ENCODE results near the gene ATOH1. TPM values are rescaled to one million over a fixed set of nuclear protein-coding genes. Genes with fewer than 3 reads are reported as not detected.

The ATOH1 gene
- total RNA-seq, 1 experiment from 2014 or later, result 0.55 TPM

DNA sequence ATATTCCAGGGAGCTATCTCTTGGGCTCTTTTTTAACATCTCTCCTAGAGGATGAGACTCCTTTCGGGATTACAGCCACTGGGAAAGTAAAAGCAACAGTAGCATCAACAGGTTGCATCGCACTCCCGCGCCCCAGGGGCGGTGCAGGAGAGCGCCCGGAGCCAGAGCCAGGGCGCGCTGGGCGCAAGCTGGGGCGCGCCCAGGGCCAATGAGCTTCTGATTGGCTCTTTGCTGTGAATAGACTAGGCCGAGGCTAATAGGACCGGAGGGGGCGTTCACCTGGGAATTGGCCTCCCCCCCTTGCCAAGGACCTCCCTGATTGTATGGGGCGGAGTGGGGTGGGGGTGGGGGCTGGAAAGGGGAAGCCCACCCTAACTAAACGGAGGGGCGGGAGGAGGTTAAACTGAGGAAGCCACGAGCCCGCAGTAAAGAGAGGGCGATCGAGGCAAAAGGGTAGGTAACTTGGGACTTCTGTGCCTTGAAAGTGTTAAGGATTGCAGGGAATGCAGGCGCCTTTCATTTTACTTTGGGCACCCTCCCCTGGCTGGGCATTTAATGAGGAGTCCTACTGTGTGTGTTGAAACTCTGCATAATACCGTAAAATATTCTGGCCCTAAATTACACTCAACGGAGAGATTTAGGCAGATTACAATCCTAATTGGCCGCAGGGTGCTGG lies 1.1 kb upstream of the ATOH1 start:
- no peaks in the 10 kb centered on the region for H3K36me3 ChIP-seq (replicated peaks; ENCODE audit: control insufficient read depth, insufficient read depth, low read length)
- H3K27me3 ChIP-seq (ENCODE audit: control insufficient read depth, insufficient read depth, low read length), result peaks cover 65% of the 10 kb centered on the region
- peak; percentile 90 for DNase-seq
- H3K4me3 ChIP-seq (ENCODE audit: insufficient read depth, low read depth, low read length), result peak overlapping the region; percentile 62

DNA sequence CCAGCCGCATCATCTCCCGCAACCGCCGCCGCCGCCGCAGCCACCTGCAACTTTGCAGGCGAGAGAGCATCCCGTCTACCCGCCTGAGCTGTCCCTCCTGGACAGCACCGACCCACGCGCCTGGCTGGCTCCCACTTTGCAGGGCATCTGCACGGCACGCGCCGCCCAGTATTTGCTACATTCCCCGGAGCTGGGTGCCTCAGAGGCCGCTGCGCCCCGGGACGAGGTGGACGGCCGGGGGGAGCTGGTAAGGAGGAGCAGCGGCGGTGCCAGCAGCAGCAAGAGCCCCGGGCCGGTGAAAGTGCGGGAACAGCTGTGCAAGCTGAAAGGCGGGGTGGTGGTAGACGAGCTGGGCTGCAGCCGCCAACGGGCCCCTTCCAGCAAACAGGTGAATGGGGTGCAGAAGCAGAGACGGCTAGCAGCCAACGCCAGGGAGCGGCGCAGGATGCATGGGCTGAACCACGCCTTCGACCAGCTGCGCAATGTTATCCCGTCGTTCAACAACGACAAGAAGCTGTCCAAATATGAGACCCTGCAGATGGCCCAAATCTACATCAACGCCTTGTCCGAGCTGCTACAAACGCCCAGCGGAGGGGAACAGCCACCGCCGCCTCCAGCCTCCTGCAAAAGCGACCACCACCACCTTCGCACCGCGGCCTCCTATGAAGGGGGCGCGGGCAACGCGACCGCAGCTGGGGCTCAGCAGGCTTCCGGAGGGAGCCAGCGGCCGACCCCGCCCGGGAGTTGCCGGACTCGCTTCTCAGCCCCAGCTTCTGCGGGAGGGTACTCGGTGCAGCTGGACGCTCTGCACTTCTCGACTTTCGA lies 654 bp downstream of the ATOH1 start:
- peak; percentile 79 for DNase-seq
- Histone ChIP-seq H3K36me3 (replicated peaks; ENCODE audit: control insufficient read depth, insufficient read depth, low read length) (no peaks in the 10 kb centered on the region), H3K27me3 (ENCODE audit: control insufficient read depth, insufficient read depth, low read length) (peaks cover 83% of the 10 kb centered on the region), H3K4me3 (ENCODE audit: insufficient read depth, low read depth, low read length) (peak overlapping the region; percentile 62)

- DNase-seq, result no peak
- Histone ChIP-seq H3K36me3 (replicated peaks; ENCODE audit: control insufficient read depth, insufficient read depth, low read length) (no peaks in the 10 kb centered on the region), H3K4me3 (ENCODE audit: insufficient read depth, low read depth, low read length) (peak overlapping the region; percentile 62), H3K27me3 (ENCODE audit: control insufficient read depth, insufficient read depth, low read length) (peaks cover 90% of the 10 kb centered on the region)
These were observed 1.5 kb downstream of the ATOH1 start for GRCh38 chr4:93829820-93830687.

DNA sequence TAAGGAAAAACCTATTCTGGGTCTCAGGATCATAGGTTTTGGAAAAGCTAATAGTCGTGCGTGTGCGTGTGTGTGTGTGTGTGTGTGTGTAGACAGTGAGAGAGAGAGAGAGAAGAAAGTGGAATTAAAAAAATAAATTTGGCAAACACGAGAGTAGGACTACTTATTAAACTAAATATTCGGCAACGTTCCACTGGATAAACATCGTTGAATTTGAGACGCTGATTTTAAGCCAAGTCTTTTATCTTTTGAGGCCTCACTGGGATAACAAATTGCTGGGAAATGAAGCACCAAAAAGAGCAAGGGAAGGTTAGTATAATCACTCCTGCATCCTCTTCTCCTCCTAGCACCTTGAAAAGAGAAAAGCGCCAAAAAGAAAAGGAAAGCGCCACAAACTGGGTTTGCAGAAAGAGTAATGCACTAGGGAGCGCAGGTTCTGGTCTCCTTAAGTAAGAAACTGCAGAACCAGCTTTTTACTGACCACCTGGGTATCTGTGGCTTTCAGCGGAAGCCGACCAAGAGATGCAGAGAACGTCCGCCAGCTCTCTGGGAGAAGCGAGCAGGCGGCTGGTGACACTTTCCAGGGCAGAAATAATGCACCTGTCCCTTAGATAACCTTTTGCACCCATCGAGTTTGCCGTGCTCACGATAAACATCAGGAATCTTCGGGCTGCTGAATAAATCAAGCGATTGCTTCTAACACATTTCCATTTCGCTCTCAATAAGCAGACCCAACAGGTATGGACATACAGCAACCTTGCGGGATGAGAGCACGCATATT lies 3.4 kb downstream of the ATOH1 start:
- peaks cover 89% of the 10 kb centered on the region for H3K27me3 ChIP-seq (ENCODE audit: control insufficient read depth, insufficient read depth, low read length)
- peak; percentile 46 for DNase-seq
- H3K36me3 ChIP-seq (replicated peaks; ENCODE audit: control insufficient read depth, insufficient read depth, low read length), result no peaks in the 10 kb centered on the region
- H3K4me3 ChIP-seq (ENCODE audit: insufficient read depth, low read depth, low read length), result no peak overlapping the region

DNA sequence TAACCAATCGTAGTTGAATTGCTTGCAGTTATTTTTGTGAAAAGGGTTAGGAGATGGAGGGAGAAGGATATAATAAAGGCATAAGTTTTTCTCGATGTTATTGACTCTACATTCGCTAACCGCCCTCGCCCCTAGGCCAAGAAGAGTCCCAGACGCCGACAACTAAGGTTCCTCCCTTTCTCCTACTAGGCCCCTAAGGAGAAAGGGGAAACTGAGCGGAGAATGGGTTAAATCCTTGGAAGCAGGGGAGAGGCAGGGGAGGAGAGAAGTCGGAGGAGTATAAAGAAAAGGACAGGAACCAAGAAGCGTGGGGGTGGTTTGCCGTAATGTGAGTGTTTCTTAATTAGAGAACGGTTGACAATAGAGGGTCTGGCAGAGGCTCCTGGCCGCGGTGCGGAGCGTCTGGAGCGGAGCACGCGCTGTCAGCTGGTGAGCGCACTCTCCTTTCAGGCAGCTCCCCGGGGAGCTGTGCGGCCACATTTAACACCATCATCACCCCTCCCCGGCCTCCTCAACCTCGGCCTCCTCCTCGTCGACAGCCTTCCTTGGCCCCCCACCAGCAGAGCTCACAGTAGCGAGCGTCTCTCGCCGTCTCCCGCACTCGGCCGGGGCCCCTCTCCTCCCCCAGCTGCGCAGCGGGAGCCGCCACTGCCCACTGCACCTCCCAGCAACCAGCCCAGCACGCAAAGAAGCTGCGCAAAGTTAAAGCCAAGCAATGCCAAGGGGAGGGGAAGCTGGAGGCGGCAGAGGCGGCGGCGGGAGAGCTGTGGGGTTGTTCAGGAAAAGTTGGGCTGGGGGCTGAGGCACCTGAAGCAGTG lies 5.9 kb downstream of the ATOH1 start:
- Histone ChIP-seq H3K36me3 (replicated peaks; ENCODE audit: control insufficient read depth, insufficient read depth, low read length) (no peaks in the 10 kb centered on the region), H3K27me3 (ENCODE audit: control insufficient read depth, insufficient read depth, low read length) (peaks cover 75% of the 10 kb centered on the region), H3K4me3 (ENCODE audit: insufficient read depth, low read depth, low read length) (peak overlapping the region; percentile 51)
- DNase-seq, result peak; percentile 83

GRCh38 chr4:93835929-93836328 lies 7.4 kb downstream of the ATOH1 start:
- H3K27me3 ChIP-seq (ENCODE audit: control insufficient read depth, insufficient read depth, low read length), result peaks cover 68% of the 10 kb centered on the region
- no peak overlapping the region for H3K4me3 ChIP-seq (ENCODE audit: insufficient read depth, low read depth, low read length)
- DNase-seq, result no peak
- H3K36me3 ChIP-seq (replicated peaks; ENCODE audit: control insufficient read depth, insufficient read depth, low read length), result no peaks in the 10 kb centered on the region

DNA sequence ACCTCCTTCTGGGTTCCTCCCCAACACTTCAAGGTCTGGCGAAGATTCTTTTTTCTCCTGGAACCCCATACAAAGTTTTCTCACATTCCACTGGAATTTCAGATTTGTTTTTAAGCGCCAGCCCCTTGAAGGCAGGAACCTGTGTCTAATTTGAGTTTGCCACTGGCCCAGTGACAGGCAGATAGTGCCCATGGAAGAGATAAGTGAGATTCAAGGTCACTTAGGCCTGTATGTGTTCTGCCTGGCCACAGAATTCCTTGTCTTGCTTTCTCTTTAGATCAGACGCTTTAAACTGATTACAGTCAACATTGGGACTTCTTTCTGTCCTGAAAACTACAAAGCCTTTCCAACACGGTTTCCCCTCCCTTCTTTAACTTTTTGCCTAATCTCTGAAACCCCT lies 11.2 kb downstream of the ATOH1 start:
- Histone ChIP-seq H3K36me3 (replicated peaks; ENCODE audit: control insufficient read depth, insufficient read depth, low read length) (no peaks in the 10 kb centered on the region), H3K4me3 (ENCODE audit: insufficient read depth, low read depth, low read length) (no peak overlapping the region), H3K27me3 (ENCODE audit: control insufficient read depth, insufficient read depth, low read length) (peaks cover 30% of the 10 kb centered on the region)
- DNase-seq, result no peak

DNA sequence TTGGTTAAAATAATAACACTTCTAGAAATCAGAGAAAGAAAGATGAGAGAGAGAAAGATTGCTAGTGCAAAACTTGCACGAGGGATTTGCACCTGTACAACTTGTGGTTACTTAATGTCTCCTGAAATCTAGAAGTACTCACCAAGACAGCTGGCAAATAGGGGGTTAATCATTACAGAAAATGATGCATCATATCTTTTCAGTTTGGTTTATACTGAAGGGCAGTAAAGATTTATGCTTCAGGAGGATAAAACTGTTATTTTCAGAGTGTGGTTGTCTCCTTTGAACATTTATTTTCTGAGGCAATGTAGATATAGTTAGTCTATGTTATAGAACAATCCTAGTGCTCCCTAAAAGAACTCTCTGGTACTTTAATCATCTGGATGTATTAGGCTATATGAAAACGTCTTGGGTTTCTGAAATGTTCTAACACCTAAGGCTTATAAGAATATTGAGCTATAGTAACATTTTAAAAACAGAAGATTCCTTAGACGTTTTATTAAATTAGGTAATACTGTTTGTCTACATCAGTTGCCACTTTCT lies 13.3 kb downstream of the ATOH1 start:
- DNase-seq, result no peak
- H3K4me3 ChIP-seq (ENCODE audit: insufficient read depth, low read depth, low read length), result no peak overlapping the region
- peaks cover 12% of the 10 kb centered on the region for H3K27me3 ChIP-seq (ENCODE audit: control insufficient read depth, insufficient read depth, low read length)
- no peaks in the 10 kb centered on the region for H3K36me3 ChIP-seq (replicated peaks; ENCODE audit: control insufficient read depth, insufficient read depth, low read length)

GRCh38 chr4:93842601-93843252 lies 14.2 kb downstream of the ATOH1 start:
- no peak for DNase-seq
- Histone ChIP-seq H3K4me3 (ENCODE audit: insufficient read depth, low read depth, low read length) (no peak overlapping the region), H3K36me3 (replicated peaks; ENCODE audit: control insufficient read depth, insufficient read depth, low read length) (no peaks in the 10 kb centered on the region), H3K27me3 (ENCODE audit: control insufficient read depth, insufficient read depth, low read length) (peaks cover 9% of the 10 kb centered on the region)

- H3K36me3 ChIP-seq (replicated peaks; ENCODE audit: control insufficient read depth, insufficient read depth, low read length), result no peaks in the 10 kb centered on the region
- DNase-seq, result no peak
- peaks cover 8% of the 10 kb centered on the region for H3K27me3 ChIP-seq (ENCODE audit: control insufficient read depth, insufficient read depth, low read length)
- no peak overlapping the region for H3K4me3 ChIP-seq (ENCODE audit: insufficient read depth, low read depth, low read length)
These were observed 15.2 kb downstream of the ATOH1 start for GRCh38 chr4:93843772-93844171.

DNA sequence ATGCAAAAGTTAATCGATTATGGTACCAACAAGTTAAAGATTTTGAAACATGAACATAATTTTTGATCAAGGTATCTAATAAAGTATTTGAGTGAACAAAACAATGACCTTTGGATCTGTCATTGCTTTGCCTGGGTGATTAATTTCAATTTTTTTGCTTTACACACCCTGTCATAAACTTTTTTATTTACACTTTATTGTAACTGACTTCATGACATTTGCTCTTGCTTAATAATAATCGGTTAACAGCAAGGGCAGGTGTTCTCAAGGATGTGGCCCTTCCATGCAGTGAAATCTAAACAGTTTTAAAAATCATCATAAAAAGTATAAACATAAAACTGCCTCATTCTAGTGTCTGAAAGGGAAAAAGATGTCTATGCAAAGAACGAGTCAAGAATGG lies 24.1 kb downstream of the ATOH1 start:
- Histone ChIP-seq H3K4me3 (ENCODE audit: insufficient read depth, low read depth, low read length) (no peak overlapping the region), H3K36me3 (replicated peaks; ENCODE audit: control insufficient read depth, insufficient read depth, low read length) (no peaks in the 10 kb centered on the region), H3K27me3 (ENCODE audit: control insufficient read depth, insufficient read depth, low read length) (no peaks in the 10 kb centered on the region)
- DNase-seq, result no peak

DNA sequence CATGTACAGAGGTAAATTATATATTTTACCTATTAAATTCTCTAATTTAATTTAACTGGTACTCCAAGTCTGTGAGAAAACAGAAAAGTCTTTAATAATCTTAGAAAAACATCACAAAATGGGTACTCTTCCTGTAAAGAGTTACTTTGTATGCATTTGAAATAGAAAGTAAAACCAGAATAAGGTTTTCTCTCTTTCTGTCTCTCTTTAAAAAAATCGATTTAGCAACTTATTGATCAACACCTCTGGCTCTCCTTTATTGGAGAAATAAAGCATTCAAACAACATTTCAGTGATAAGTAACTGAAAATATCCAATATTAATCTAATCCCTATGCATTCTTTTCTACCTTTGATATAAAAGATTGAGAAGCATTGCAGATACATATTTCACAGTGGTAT lies 27.4 kb downstream of the ATOH1 start:
- Histone ChIP-seq H3K27me3 (ENCODE audit: control insufficient read depth, insufficient read depth, low read length) (no peaks in the 10 kb centered on the region), H3K4me3 (ENCODE audit: insufficient read depth, low read depth, low read length) (no peak overlapping the region), H3K36me3 (replicated peaks; ENCODE audit: control insufficient read depth, insufficient read depth, low read length) (no peaks in the 10 kb centered on the region)
- no peak for DNase-seq

- no peak overlapping the region for H3K4me3 ChIP-seq (ENCODE audit: insufficient read depth, low read depth, low read length)
- no peak for DNase-seq
- no peaks in the 10 kb centered on the region for H3K36me3 ChIP-seq (replicated peaks; ENCODE audit: control insufficient read depth, insufficient read depth, low read length)
- no peaks in the 10 kb centered on the region for H3K27me3 ChIP-seq (ENCODE audit: control insufficient read depth, insufficient read depth, low read length)
These were observed 37.1 kb downstream of the ATOH1 start for GRCh38 chr4:93865650-93866049.
